Hepatocyte (in vitro differentiated cells): Measurements from ENCODE around the gene STIM1. TPM values are rescaled to one million over a fixed set of nuclear protein-coding genes. Genes with fewer than 3 reads are reported as not detected.

Source experiments
- DNase-seq: peaks from one replicate; pipeline ENCODE4 v3.0.0-alpha.2; 2016; ENCODE audit warnings: low spot score
- H2AFZ ChIP-seq: fragments of 200-600 bp; sonication (generic); 2 replicates; pipeline ENCODE4 v1.6.0; 2016; ENCODE audit warnings: antibody characterized with exemption, mild to moderate bottlenecking
- H3K27ac ChIP-seq: fragments of 200-600 bp; sonication (generic); 2 replicates; pipeline ENCODE4 v1.5.1; 2016; ENCODE audit warnings: mild to moderate bottlenecking
- H3K27me3 ChIP-seq: fragments of 200-600 bp; sonication (generic); 2 replicates; pipeline ENCODE4 v1.6.1; 2016
- H3K36me3 ChIP-seq: fragments of 200-600 bp; sonication (generic); replicated peaks from 2 replicates; pipeline ENCODE4 v1.5.1; 2016; ENCODE audit warnings: low read depth; ENCODE audit not compliant: insufficient read depth
- H3K4me1 ChIP-seq: fragments of 200-600 bp; sonication (generic); 2 replicates; pipeline ENCODE4 v1.5.1; 2016; ENCODE audit warnings: mild to moderate bottlenecking, moderate library complexity; ENCODE audit not compliant: insufficient read depth
- H3K4me2 ChIP-seq: fragments of 200-600 bp; sonication (generic); 2 replicates; pipeline ENCODE4 v1.6.0; 2016
- H3K4me3 ChIP-seq: fragments of 200-600 bp; sonication (generic); 2 replicates; pipeline ENCODE4 v1.5.1; 2016; ENCODE audit warnings: mild to moderate bottlenecking
- H3K79me2 ChIP-seq: fragments of 200-600 bp; sonication (generic); 2 replicates; pipeline ENCODE4 v1.6.0; 2017; ENCODE audit warnings: mild to moderate bottlenecking
- H3K9me2 ChIP-seq: fragments of 200-600 bp; sonication (generic); replicated peaks from 2 replicates; pipeline ENCODE4 v1.6.0; 2017; ENCODE audit warnings: mild to moderate bottlenecking; ENCODE audit not compliant: insufficient read depth
- H3K9me3 ChIP-seq: fragments of 200-600 bp; sonication (generic); 2 replicates; pipeline ENCODE4 v1.5.1; 2016; ENCODE audit warnings: low read depth, mild to moderate bottlenecking
- H4K20me1 ChIP-seq: fragments of 200-600 bp; sonication (generic); 2 replicates; pipeline ENCODE4 v1.6.0; 2016; ENCODE audit warnings: mild to moderate bottlenecking; ENCODE audit not compliant: insufficient read depth, poor library complexity, severe bottlenecking
- EZH2 ChIP-seq: fragments of 200-600 bp; sonication (generic); IDR thresholded peaks from 2 replicates; pipeline ENCODE4 v1.6.1; 2016; ENCODE audit warnings: antibody characterized with exemption, mild to moderate bottlenecking, borderline replicate concordance
- EZH2phosphoT487 ChIP-seq: fragments of 200-600 bp; sonication (generic); IDR thresholded peaks from one replicate; pipeline ENCODE4 v1.6.1; 2018; ENCODE audit warnings: antibody characterized with exemption, mild to moderate bottlenecking, low read depth, moderate library complexity; ENCODE audit not compliant: unreplicated experiment, severe bottlenecking
- WGBS: methylation state at CpG from one replicate; pipeline ENCODE4 v1.1.6; 2016; ENCODE audit warnings: low lambda C conversion rate; ENCODE audit errors: missing lambda C conversion rate; 5-methylcytosine and 5-hydroxymethylcytosine counted together
- polyA plus RNA-seq: library from polyadenylated mRNA; unstranded; fragments of >200 nt; fragmentation: Nextera tagmentation; extraction: Ambion mirVana; gene quantifications from 2 replicates; pipeline ENCODE4 v1.2.1, GENCODE V29; 2016
- total RNA-seq: library from RNA; depleted of rRNA; stranded (reverse); fragments of >200 nt; gene quantifications from 2 replicates; pipeline ENCODE4 v1.2.3, GENCODE V29; 2014
- TF ChIP-seq, protein P1 (sequence below): fragments of 200-600 bp; sonication (generic); IDR thresholded peaks from 2 replicates; pipeline ENCODE4 v1.5.1; 2016; ENCODE audit warnings: antibody characterized with exemption, mild to moderate bottlenecking; ENCODE audit not compliant: poor library complexity

Gene STIM1
- total and polyA plus RNA-seq, 2 experiments from 2014 or later, result 18.5 to 19.6 TPM

DNA sequence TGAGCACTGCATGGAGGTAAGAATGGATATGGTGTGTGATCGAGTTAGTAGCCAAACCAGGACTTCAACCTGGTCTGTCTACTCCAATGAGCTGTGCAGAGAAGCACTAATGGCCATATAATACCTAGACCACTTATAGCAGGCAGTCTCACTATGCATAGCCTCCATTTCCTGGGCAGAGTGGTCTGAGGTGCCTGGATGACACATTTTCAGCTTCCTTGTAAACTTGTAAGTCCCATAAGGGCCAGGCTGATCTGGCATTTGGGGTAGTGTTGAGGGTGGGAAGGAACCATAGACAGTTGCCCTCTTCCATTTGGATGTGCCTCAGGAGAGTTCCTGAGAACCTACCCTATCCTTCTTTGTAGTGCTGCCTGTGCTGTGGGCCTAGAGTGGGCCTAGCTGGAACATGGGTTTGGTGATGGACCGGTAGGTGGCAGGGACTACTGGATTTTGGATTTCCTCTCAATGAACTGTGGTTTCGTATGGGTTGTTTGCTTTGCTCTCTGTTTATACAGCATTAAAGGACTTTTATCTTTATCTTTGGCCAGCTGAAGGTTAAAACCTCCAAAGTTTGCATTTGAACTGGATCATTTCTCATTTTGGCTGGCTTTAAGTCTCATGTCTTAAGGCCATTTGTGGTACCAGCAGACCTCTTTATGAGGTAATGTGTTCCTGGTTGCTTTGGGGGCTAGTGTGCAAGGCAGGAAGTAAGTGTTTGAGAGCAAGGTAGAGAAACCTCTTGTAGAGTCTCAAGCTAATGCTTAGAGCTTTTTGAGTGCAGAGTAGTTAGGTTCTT is 86.9 kb downstream of the STIM1 start:
- no peak for DNase-seq
- peaks cover 11% of the 10 kb centered on the region for H3K4me1 ChIP-seq

DNA sequence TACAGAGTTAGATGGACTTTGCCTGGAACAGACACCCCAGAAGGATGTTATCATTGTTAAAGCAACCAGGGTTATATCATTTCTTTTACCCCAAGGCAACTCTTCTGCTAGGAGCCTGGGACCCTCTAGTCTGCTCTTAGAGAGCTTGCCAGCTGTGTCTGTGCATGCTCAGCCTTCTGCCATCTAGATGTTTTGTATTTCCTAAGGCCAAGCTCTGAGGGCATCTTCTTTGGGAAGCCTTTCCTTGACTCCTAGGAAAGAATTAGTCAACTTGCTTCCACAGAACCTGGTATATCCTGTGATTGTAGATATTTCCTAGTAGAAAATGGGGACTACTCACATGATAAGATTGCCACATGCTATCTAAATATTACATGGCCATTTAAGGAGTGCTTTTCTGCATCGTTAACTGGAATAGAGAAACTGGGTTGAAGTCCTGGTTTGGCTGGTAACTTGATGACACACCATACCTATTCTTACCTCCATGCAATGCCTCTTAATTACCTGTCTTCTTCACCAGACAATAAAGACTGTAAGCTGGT is 87.6 kb downstream of the STIM1 start:
- Histone ChIP-seq H3K36me3 (no peaks in the 10 kb centered on the region), H4K20me1 (no peaks in the 10 kb centered on the region), H3K4me2 (peak overlapping the region; percentile 40), H3K27ac (peak overlapping the region; percentile 54), H3K27me3 (no peaks in the 10 kb centered on the region), H3K9me3 (no peaks in the 10 kb centered on the region), H3K4me1 (peaks cover 11% of the 10 kb centered on the region), H2AFZ (no peak overlapping the region), H3K4me3 (no peak overlapping the region), H3K79me2 (peaks cover 9% of the 10 kb centered on the region), H3K9me2 (no peaks in the 10 kb centered on the region)
- peak; percentile 14 for DNase-seq
- TF ChIP-seq EZH2 (no peak), EZH2phosphoT487 (no peak)
- TF ChIP-seq, protein P1, sequence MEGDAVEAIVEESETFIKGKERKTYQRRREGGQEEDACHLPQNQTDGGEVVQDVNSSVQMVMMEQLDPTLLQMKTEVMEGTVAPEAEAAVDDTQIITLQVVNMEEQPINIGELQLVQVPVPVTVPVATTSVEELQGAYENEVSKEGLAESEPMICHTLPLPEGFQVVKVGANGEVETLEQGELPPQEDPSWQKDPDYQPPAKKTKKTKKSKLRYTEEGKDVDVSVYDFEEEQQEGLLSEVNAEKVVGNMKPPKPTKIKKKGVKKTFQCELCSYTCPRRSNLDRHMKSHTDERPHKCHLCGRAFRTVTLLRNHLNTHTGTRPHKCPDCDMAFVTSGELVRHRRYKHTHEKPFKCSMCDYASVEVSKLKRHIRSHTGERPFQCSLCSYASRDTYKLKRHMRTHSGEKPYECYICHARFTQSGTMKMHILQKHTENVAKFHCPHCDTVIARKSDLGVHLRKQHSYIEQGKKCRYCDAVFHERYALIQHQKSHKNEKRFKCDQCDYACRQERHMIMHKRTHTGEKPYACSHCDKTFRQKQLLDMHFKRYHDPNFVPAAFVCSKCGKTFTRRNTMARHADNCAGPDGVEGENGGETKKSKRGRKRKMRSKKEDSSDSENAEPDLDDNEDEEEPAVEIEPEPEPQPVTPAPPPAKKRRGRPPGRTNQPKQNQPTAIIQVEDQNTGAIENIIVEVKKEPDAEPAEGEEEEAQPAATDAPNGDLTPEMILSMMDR, result no peak
- WGBS, result 70% methylated on average over 1 of the region's 1 CpG

More for the DNA sequence above, 86.9 kb downstream of the STIM1 start:
- no peak overlapping the region for H2AFZ ChIP-seq
- peak overlapping the region; percentile 54 for H3K27ac ChIP-seq
- H3K27me3 ChIP-seq, result no peaks in the 10 kb centered on the region
- H3K4me3 ChIP-seq, result no peak overlapping the region
- peak overlapping the region; percentile 40 for H3K4me2 ChIP-seq
- H3K36me3 ChIP-seq, result no peaks in the 10 kb centered on the region
- TF ChIP-seq EZH2 (no peak), EZH2phosphoT487 (no peak)
- TF ChIP-seq, protein P1, result no peak
- peaks cover 9% of the 10 kb centered on the region for H3K79me2 ChIP-seq
- no peaks in the 10 kb centered on the region for H4K20me1 ChIP-seq
- 66% methylated on average over 3 of the region's 3 CpGs for WGBS
- H3K9me3 ChIP-seq, result no peaks in the 10 kb centered on the region
- H3K9me2 ChIP-seq, result no peaks in the 10 kb centered on the region

DNA sequence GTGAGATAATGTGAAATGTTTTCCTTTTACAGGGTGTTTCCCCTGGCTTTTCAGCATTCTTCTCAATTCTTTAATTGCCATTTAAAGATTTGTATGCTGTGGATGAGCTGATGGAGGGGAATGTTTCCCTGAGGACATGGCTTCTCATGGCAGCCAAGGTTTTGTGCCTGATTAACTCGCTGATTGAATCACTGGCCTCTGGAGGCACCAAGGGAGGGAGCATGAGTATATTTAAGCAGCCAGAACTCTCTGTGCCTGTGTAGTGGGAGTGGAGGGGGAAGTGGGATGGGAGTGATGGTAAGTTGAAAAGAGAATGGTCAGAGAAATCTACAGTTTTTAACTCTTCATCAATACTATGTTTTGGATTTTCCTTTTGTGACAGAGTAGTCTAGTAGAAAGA is 88.7 kb downstream of the STIM1 start:
- Histone ChIP-seq H3K9me2 (no peaks in the 10 kb centered on the region), H3K4me3 (no peak overlapping the region), H3K27me3 (no peaks in the 10 kb centered on the region), H4K20me1 (no peaks in the 10 kb centered on the region), H2AFZ (no peak overlapping the region), H3K27ac (no peak overlapping the region), H3K79me2 (peaks cover 9% of the 10 kb centered on the region), H3K4me1 (peaks cover 11% of the 10 kb centered on the region), H3K36me3 (no peaks in the 10 kb centered on the region), H3K4me2 (no peak overlapping the region), H3K9me3 (no peaks in the 10 kb centered on the region)
- WGBS, result 74% methylated on average over 1 of the region's 1 CpG
- TF ChIP-seq EZH2phosphoT487 (no peak), EZH2 (no peak)
- TF ChIP-seq, protein P1, result no peak
- DNase-seq, result no peak
